Mesenchymal stem cell (in vitro differentiated cells and primary cell): ENCODE measurements around the gene COL4A5.

ENCODE experiments used
- DNase-seq: peaks from one replicate; pipeline ENCODE4 v3.0.0-alpha.2; 2013
- H2AFZ ChIP-seq: one replicate; pipeline ENCODE4 v1.6.1; 2013; ENCODE audit warnings: low read depth, mild to moderate bottlenecking, control low read depth, inconsistent platforms, low read length, moderate library complexity
- H2AK5ac ChIP-seq: 2 replicates; pipeline ENCODE4 v1.6.1; 2013; ENCODE audit warnings: low read length, moderate library complexity, mild to moderate bottlenecking, inconsistent platforms; ENCODE audit not compliant: severe bottlenecking
- H2BK120ac ChIP-seq: one replicate; pipeline ENCODE4 v1.6.1; 2013; ENCODE audit warnings: low read depth, mild to moderate bottlenecking, inconsistent platforms, low read length, moderate library complexity
- H2BK12ac ChIP-seq, 2 experiments: one replicate each; pipeline ENCODE4 v1.6.1; 2013; ENCODE audit warnings: inconsistent platforms in 2 of 2, low read length in 2 of 2, mild to moderate bottlenecking in 2 of 2, moderate library complexity in 2 of 2, control low read depth in 1 of 2
- H2BK15ac ChIP-seq: one replicate; pipeline ENCODE4 v1.6.1; 2013; ENCODE audit warnings: mild to moderate bottlenecking, low read depth, inconsistent platforms; ENCODE audit not compliant: poor library complexity, severe bottlenecking
- H2BK5ac ChIP-seq: 2 replicates; pipeline ENCODE4 v1.6.1; 2013; ENCODE audit warnings: low read depth, mild to moderate bottlenecking, low read length, control low read depth, inconsistent platforms; ENCODE audit not compliant: poor library complexity, severe bottlenecking
- H3K14ac ChIP-seq, 2 experiments: one replicate each; pipeline ENCODE4 v1.6.1; 2013; ENCODE audit warnings: inconsistent platforms in 2 of 2, low read length in 2 of 2, control low read depth in 1 of 2, mild to moderate bottlenecking in 1 of 2, moderate library complexity in 1 of 2
- H3K18ac ChIP-seq, 2 experiments: one replicate each; pipeline ENCODE4 v1.6.1; 2013; ENCODE audit warnings: inconsistent platforms in 2 of 2, low read length in 2 of 2, control low read depth in 1 of 2, low read depth in 1 of 2, mild to moderate bottlenecking in 1 of 2
- H3K23ac ChIP-seq, 2 experiments: one replicate each; pipeline ENCODE4 v1.6.1; 2013; ENCODE audit warnings: inconsistent platforms in 2 of 2, low read length in 2 of 2, mild to moderate bottlenecking in 2 of 2, moderate library complexity in 2 of 2, control low read depth in 1 of 2
- H3K27ac ChIP-seq: 2 replicates; pipeline ENCODE4 v1.5.1; 2013; ENCODE audit warnings: mild to moderate bottlenecking, moderate library complexity, low read length, control low read depth, inconsistent platforms; ENCODE audit not compliant: poor library complexity, severe bottlenecking
- H3K27me3 ChIP-seq, 2 experiments: 2 replicates each; pipeline versions ENCODE4 v1.6.1 to v1.7.0; 2013; ENCODE audit warnings: low read length in 2 of 2, mild to moderate bottlenecking in 2 of 2, moderate library complexity in 2 of 2, control low read depth in 1 of 2, inconsistent platforms in 1 of 2; ENCODE audit not compliant: control insufficient read depth in 1 of 2, insufficient read depth in 1 of 2
- H3K36me3 ChIP-seq, 2 experiments: 2 replicates each; pipeline versions ENCODE4 v1.6.1 to v1.7.0; 2013; ENCODE audit warnings: low read length in 2 of 2, control low read depth in 1 of 2, inconsistent platforms in 1 of 2, low read depth in 1 of 2, mild to moderate bottlenecking in 1 of 2; ENCODE audit not compliant: insufficient read depth in 2 of 2, control insufficient read depth in 1 of 2
- H3K4ac ChIP-seq, 2 experiments: one replicate each; pipeline ENCODE4 v1.6.1; 2013; ENCODE audit warnings: inconsistent platforms in 2 of 2, low read length in 2 of 2, mild to moderate bottlenecking in 2 of 2, moderate library complexity in 2 of 2, control low read depth in 1 of 2, low read depth in 1 of 2
- H3K4me1 ChIP-seq: 2 replicates; pipeline ENCODE4 v1.6.1; 2013; ENCODE audit warnings: low read depth, low read length, control low read depth; ENCODE audit not compliant: control insufficient read depth, insufficient read depth
- H3K4me2 ChIP-seq: 2 replicates; pipeline ENCODE4 v1.6.1; 2013; ENCODE audit warnings: low read length, mild to moderate bottlenecking, inconsistent platforms; ENCODE audit not compliant: poor library complexity, severe bottlenecking
- H3K4me3 ChIP-seq, 2 experiments: 2 replicates each; pipeline versions ENCODE4 v1.5.1 to v1.7.0; 2013; ENCODE audit warnings: low read length in 2 of 2, mild to moderate bottlenecking in 2 of 2, control low read depth in 1 of 2, low read depth in 1 of 2; ENCODE audit not compliant: insufficient read depth in 1 of 2
- H3K79me1 ChIP-seq: replicated peaks from 2 replicates; pipeline ENCODE4 v1.6.1; 2013; ENCODE audit warnings: mild to moderate bottlenecking, control low read depth, low read length, inconsistent platforms; ENCODE audit not compliant: poor library complexity, severe bottlenecking
- H3K9ac ChIP-seq: 2 replicates; pipeline ENCODE4 v1.7.0; 2013; ENCODE audit warnings: mild to moderate bottlenecking, low read length, moderate library complexity
- H3K9me3 ChIP-seq: 2 replicates; pipeline ENCODE4 v1.7.0; 2013; ENCODE audit warnings: mild to moderate bottlenecking, low read length; ENCODE audit not compliant: control insufficient read depth
- H4K8ac ChIP-seq: one replicate; pipeline ENCODE4 v1.6.1; 2013; ENCODE audit warnings: inconsistent platforms, mild to moderate bottlenecking, low read length, moderate library complexity
- H4K91ac ChIP-seq: one replicate; pipeline ENCODE4 v1.6.1; 2013; ENCODE audit warnings: mild to moderate bottlenecking, low read length, inconsistent platforms
- WGBS: methylation state at CpG from one replicate; pipeline ENCODE4 v1.1.7; 2013; ENCODE audit warnings: mixed read lengths; 5-methylcytosine and 5-hydroxymethylcytosine counted together

Gene COL4A5

DNA sequence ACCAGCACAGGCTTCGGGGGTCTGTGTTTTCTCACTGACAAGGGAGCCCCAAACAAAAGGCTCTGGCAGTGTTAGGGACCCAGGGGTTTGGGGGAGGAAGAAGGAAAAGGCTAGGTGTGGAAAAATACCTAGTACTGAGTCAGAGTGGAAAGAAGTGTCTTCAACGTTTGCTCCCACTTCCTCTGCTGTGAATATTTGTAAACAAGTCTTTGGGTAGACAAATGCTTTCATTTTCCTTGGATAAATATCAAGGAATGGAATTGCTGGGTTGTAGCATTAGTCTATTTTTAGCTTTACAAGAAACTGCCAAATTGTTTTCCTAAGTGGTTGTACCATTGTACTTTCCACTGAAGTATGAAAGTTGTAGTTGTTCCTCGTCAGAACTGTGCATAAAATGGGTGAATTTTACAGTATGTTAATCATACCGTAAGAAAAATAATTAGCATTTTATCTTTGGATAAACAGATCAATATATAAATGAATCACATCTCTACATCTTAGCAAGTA lies 17.4 kb downstream of the COL4A5 start:
- peak; percentile 70 for DNase-seq
- WGBS: 40% methylated on average over 1 of the region's 4 CpGs

GRCh38 chrX:108464604-108465003 lies 25.0 kb downstream of the COL4A5 start:
- no peak overlapping the region for H3K4ac ChIP-seq
- H3K23ac ChIP-seq: no peak overlapping the region
- no peak overlapping the region for H4K8ac ChIP-seq
- no peaks in the 10 kb centered on the region for H3K36me3 ChIP-seq
- H3K14ac ChIP-seq: no peak overlapping the region
- no peak overlapping the region for H2BK15ac ChIP-seq
- no peak overlapping the region for H2BK12ac ChIP-seq
- no peak overlapping the region for H2AFZ ChIP-seq
- H3K27ac ChIP-seq: peak overlapping the region; percentile 69
- H4K91ac ChIP-seq: no peak overlapping the region
- no peaks in the 10 kb centered on the region for H3K79me1 ChIP-seq
- 66% methylated on average over 2 of the region's 3 CpGs for WGBS
- H3K4me3 ChIP-seq: no peak overlapping the region
- no peak overlapping the region for H3K4me2 ChIP-seq
- H2BK5ac ChIP-seq: no peak overlapping the region
- no peak overlapping the region for H3K18ac ChIP-seq
- no peak overlapping the region for H3K9ac ChIP-seq
- no peaks in the 10 kb centered on the region for H3K27me3 ChIP-seq
- peaks cover 1% of the 10 kb centered on the region for H3K4me1 ChIP-seq
- no peak for DNase-seq
- H3K9me3 ChIP-seq: no peaks in the 10 kb centered on the region
- H2BK120ac ChIP-seq: no peak overlapping the region
- H2AK5ac ChIP-seq: no peak overlapping the region

More for the DNA sequence above, 17.4 kb downstream of the COL4A5 start:
- peaks cover 0 to 3% of the 10 kb centered on the region in 2 experiments for H3K27me3 ChIP-seq
- H2AK5ac ChIP-seq: no peak overlapping the region
- no peak overlapping the region for H2BK15ac ChIP-seq
- H3K9ac ChIP-seq: no peak overlapping the region
- H2AFZ ChIP-seq: no peak overlapping the region
- no peak overlapping the region for H2BK5ac ChIP-seq
- H3K27ac ChIP-seq: no peak overlapping the region
- no peak overlapping the region for H4K8ac ChIP-seq
- no peak overlapping the region for H3K14ac ChIP-seq
- no peaks in the 10 kb centered on the region for H3K79me1 ChIP-seq
- no peaks in the 10 kb centered on the region for H3K9me3 ChIP-seq
- H3K18ac ChIP-seq: no peak overlapping the region
- no peaks in the 10 kb centered on the region for H3K36me3 ChIP-seq
- H3K4me2 ChIP-seq: no peak overlapping the region
- H2BK120ac ChIP-seq: no peak overlapping the region
- no peaks in the 10 kb centered on the region for H3K4me1 ChIP-seq
- H3K4me3 ChIP-seq: no peak overlapping the region
- no peak overlapping the region for H3K4ac ChIP-seq
- H2BK12ac ChIP-seq: no peak overlapping the region
- H4K91ac ChIP-seq: no peak overlapping the region
- H3K23ac ChIP-seq: no peak overlapping the region

DNA sequence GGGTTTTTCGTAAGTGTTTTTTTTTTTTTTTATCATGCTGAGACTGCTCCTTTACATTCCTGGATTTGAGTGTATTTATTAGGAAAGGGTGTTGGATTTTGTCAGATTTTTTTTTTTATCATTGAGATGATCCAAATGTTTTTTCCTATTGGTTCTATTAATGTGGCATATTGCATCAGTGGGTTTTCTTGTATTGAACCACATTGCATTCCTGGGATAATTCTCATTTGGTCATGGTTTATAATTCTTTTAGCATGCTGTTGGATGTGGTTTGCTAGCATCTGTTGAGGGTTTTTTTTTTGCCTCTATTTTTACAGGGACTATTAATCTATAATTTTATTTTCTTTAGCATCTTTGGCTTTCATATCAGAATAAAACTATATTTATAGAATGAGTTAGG lies 28.8 kb downstream of the COL4A5 start:
- 88% methylated on average over 1 of the region's 1 CpG for WGBS
- no peak overlapping the region for H3K18ac ChIP-seq

DNA sequence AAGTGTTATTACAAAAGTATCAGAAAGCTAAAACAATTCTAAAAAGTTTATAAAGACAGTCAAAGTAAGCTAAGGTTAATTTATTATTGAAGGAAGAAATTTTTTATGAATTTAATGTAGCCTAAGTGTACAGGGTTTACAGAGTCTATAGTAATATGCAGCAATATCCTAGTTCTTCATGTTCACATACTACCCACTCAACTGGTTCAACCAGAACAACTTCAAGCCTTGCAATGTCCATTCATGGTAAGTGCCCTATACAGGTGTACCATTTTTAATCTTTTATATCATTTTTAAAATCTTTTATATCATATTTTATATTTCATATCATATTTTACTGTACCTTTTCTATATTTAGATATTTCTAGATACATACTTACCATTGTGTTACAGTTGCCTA lies 34.3 kb downstream of the COL4A5 start:
- Histone ChIP-seq H3K27ac (no peak overlapping the region), H3K4me1 (no peaks in the 10 kb centered on the region), H2AFZ (no peak overlapping the region), H2BK12ac (no peak overlapping the region), H3K18ac (no peak overlapping the region), H3K9me3 (peaks cover 3% of the 10 kb centered on the region), H3K14ac (no peak overlapping the region), H3K36me3 (peaks cover 0 to 6% of the 10 kb centered on the region in 2 experiments), H2AK5ac (no peak overlapping the region), H3K9ac (no peak overlapping the region), H3K4ac (no peak overlapping the region), H2BK120ac (no peak overlapping the region), H4K8ac (no peak overlapping the region), H3K79me1 (peaks cover 2% of the 10 kb centered on the region), H2BK5ac (no peak overlapping the region), H3K23ac (no peak overlapping the region), H4K91ac (no peak overlapping the region), H3K4me3 (no peak overlapping the region), H3K27me3 (no peaks in the 10 kb centered on the region), H2BK15ac (no peak overlapping the region), H3K4me2 (no peak overlapping the region)
- no peak for DNase-seq

More for the DNA sequence above, 28.8 kb downstream of the COL4A5 start:
- H3K4me2 ChIP-seq: no peak overlapping the region
- H4K8ac ChIP-seq: no peak overlapping the region
- no peak overlapping the region for H2AK5ac ChIP-seq
- no peaks in the 10 kb centered on the region for H3K27me3 ChIP-seq
- H3K23ac ChIP-seq: no peak overlapping the region
- DNase-seq: peak; percentile 29
- H2BK5ac ChIP-seq: no peak overlapping the region
- H2BK15ac ChIP-seq: no peak overlapping the region
- H4K91ac ChIP-seq: no peak overlapping the region
- no peaks in the 10 kb centered on the region for H3K36me3 ChIP-seq
- no peak overlapping the region for H3K9ac ChIP-seq
- no peak overlapping the region for H2BK12ac ChIP-seq
- H2AFZ ChIP-seq: no peak overlapping the region
- H3K79me1 ChIP-seq: no peaks in the 10 kb centered on the region
- no peak overlapping the region for H3K14ac ChIP-seq
- no peaks in the 10 kb centered on the region for H3K4me1 ChIP-seq
- no peaks in the 10 kb centered on the region for H3K9me3 ChIP-seq
- no peak overlapping the region for H2BK120ac ChIP-seq
- no peak overlapping the region for H3K27ac ChIP-seq
- no peak overlapping the region for H3K4me3 ChIP-seq
- H3K4ac ChIP-seq: no peak overlapping the region
